Prostate gland (tissue), 2 donors: ENCODE measurements around the gene LSM2.
"Not testable (repeated sequence)": the region's sequence is repeated elsewhere in the genome, so short reads cannot be mapped to it uniquely, and the experiment has no call there.

Experiments
- CTCF ChIP-seq, 4 experiments: fragments of 200-600 bp in 2 of 4; fragments of 450-650 bp in 2 of 4; sonication (generic) in 2 of 4; IDR thresholded peaks; 1 replicate in 3 of 4; 2 replicates in 1 of 4; pipeline ENCODE4 v1.5.1; 2016 to 2019; ENCODE audit warnings: antibody characterized with exemption in 4 of 4, mild to moderate bottlenecking in 2 of 4, moderate library complexity in 2 of 4
- POLR2A ChIP-seq: fragments of 450-650 bp; IDR thresholded peaks from one replicate; pipeline ENCODE4 v1.6.1; 2016; ENCODE audit warnings: antibody characterized with exemption, mild to moderate bottlenecking
- POLR2AphosphoS5 ChIP-seq: sonication (generic); formaldehyde crosslinking; IDR thresholded peaks from one replicate; pipeline ENCODE4 v1.6.1; 2017; ENCODE audit warnings: antibody characterized with exemption

DNA sequence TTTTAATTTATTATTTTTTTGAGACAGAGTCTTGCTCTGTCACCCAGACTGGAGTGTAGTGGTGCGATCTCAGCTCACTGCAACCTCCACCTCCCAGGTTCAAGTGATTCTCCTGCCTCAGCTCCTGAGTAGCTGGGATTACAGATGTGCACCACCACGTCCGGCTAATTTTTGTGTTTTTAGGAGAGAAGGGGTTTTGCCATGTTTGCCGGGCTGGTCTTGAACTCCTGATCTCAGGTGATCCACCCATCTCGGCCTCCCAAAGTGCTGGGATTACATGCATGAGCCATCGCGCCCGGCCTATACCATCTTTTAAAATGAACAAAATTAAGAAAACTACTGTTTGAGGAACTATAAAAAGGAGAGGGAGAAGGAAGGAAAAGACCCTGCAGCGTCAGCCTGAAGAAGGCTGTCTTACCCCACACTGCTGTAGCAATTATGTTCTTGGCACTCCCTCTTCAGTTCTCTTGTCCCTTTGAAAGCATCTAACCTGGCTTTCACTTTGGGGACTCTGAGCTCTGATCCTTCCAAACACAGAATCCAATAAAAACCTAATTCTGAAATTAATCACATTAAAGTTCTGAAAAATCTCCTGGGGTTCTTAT, 16.9 kb upstream of the LSM2 start:
- not testable (repeated sequence) for TF ChIP-seq POLR2A; CTCF (IDR thresholded peaks at IDR 0.05); POLR2AphosphoS5
